HepG2 (cell line): Measurements from ENCODE around the gene CYB5R3. TPM values are rescaled to one million over a fixed set of nuclear protein-coding genes. Genes with fewer than 3 reads are reported as not detected.

Experiments used
- ASH2L ChIP-seq: fragments of 300-600, 200-600 bp; sonication (generic); IDR thresholded peaks from 2 replicates; pipeline ENCODE4 v1.7.0; 2017; ENCODE audit warnings: low read depth, mild to moderate bottlenecking, moderate library complexity, mixed read lengths, low read length; ENCODE audit not compliant: insufficient read length
- DPF2 ChIP-seq: sonication (generic); formaldehyde crosslinking; IDR thresholded peaks from 2 replicates; pipeline ENCODE4 v1.4.0; 2020; ENCODE audit warnings: mild to moderate bottlenecking, low read depth, missing genetic modification reagents, borderline replicate concordance
- FLYWCH1 ChIP-seq: sonication (generic); formaldehyde crosslinking; IDR thresholded peaks from 2 replicates; pipeline ENCODE4 v1.8.1; 2023; ENCODE audit warnings: mild to moderate bottlenecking, missing genetic modification reagents
- FOXK1 ChIP-seq: sonication (generic); formaldehyde crosslinking; IDR thresholded peaks from 2 replicates; pipeline ENCODE4 v1.4.0; 2020; ENCODE audit warnings: low read depth, missing genetic modification reagents, borderline replicate concordance
- GLI4 ChIP-seq: sonication (generic); formaldehyde crosslinking; IDR thresholded peaks from 2 replicates; pipeline ENCODE4 v1.5.1; 2020; ENCODE audit warnings: missing genetic modification reagents, mild to moderate bottlenecking, moderate library complexity, borderline replicate concordance
- HNRNPH1 ChIP-seq: fragments of 200-400 bp; formaldehyde crosslinking; optimal IDR thresholded peaks from 2 replicates; pipeline ENCODE3; 2017; ENCODE audit warnings: mild to moderate bottlenecking, low read depth, low read length
- HOXA9 ChIP-seq: sonication (generic); formaldehyde crosslinking; IDR thresholded peaks from 2 replicates; pipeline ENCODE4 v1.8.1; 2022; ENCODE audit warnings: missing genetic modification reagents, mild to moderate bottlenecking, moderate library complexity, borderline replicate concordance
- KLF12 ChIP-seq: sonication (generic); formaldehyde crosslinking; IDR thresholded peaks from 2 replicates; pipeline ENCODE4 v1.4.0; 2020; ENCODE audit warnings: missing genetic modification reagents, borderline replicate concordance
- MAF1 ChIP-seq: sonication (generic); formaldehyde crosslinking; IDR thresholded peaks from 2 replicates; pipeline ENCODE4 v1.5.0; 2020; ENCODE audit warnings: missing genetic modification reagents, borderline replicate concordance
- MYNN ChIP-seq: sonication (generic); formaldehyde crosslinking; IDR thresholded peaks from 2 replicates; pipeline ENCODE4 v1.4.0; 2020; ENCODE audit warnings: mild to moderate bottlenecking, low read depth, missing genetic modification reagents
- NCOR1 ChIP-seq: fragments of 200-600 bp; sonication (generic); IDR thresholded peaks from 2 replicates; pipeline ENCODE4 v1.7.0; 2017; ENCODE audit warnings: antibody characterized with exemption, low read length, borderline replicate concordance
- NFE2L2 ChIP-seq: fragments of 150-350 bp; IDR thresholded peaks from 2 replicates; pipeline ENCODE4 v1.6.1; 2014; ENCODE audit warnings: low read length
- PAWR ChIP-seq: sonication (generic); formaldehyde crosslinking; IDR thresholded peaks from 2 replicates; pipeline ENCODE4 v1.4.0; 2020; ENCODE audit warnings: missing genetic modification reagents, mild to moderate bottlenecking, borderline replicate concordance
- PITX1 ChIP-seq: sonication (generic); formaldehyde crosslinking; IDR thresholded peaks from 2 replicates; pipeline ENCODE4 v1.5.1; 2020; ENCODE audit warnings: mild to moderate bottlenecking, missing genetic modification reagents
- RELA ChIP-seq: sonication (generic); formaldehyde crosslinking; IDR thresholded peaks from 2 replicates; pipeline ENCODE4 v1.4.0; 2020; ENCODE audit warnings: missing genetic modification reagents
- SIN3A ChIP-seq: IDR thresholded peaks from 2 replicates; pipeline ENCODE4 v1.6.1; 2011; ENCODE audit warnings: low read depth, mild to moderate bottlenecking, control low read depth, low read length, borderline replicate concordance
- SIX4 ChIP-seq: sonication (generic); formaldehyde crosslinking; IDR thresholded peaks from 2 replicates; pipeline ENCODE4 v1.4.0; 2020; ENCODE audit warnings: missing genetic modification reagents
- THAP11 ChIP-seq: IDR thresholded peaks from 2 replicates; pipeline ENCODE4 v1.6.1; 2016; ENCODE audit warnings: missing biosample characterization, missing genetic modification reagents
- XRCC5 ChIP-seq: fragments of 200-400 bp; formaldehyde crosslinking; optimal IDR thresholded peaks from 2 replicates; pipeline ENCODE3; 2017; ENCODE audit warnings: mild to moderate bottlenecking, low read length
- ZNF180 ChIP-seq: sonication (generic); formaldehyde crosslinking; IDR thresholded peaks from 2 replicates; pipeline ENCODE4 v1.4.0; 2020; ENCODE audit warnings: low read depth, missing genetic modification reagents, borderline replicate concordance
- ZNF547 ChIP-seq: sonication (generic); formaldehyde crosslinking; IDR thresholded peaks from 2 replicates; pipeline ENCODE4 v1.5.1; 2020; ENCODE audit warnings: mild to moderate bottlenecking, missing genetic modification reagents
- ZNF589 ChIP-seq: sonication (generic); formaldehyde crosslinking; conservative IDR thresholded peaks from 2 replicates; pipeline ENCODE4 v1.8.0; 2022; ENCODE audit warnings: mild to moderate bottlenecking, moderate library complexity, missing genetic modification reagents
- ZNF674 ChIP-seq: sonication (generic); formaldehyde crosslinking; IDR thresholded peaks from 2 replicates; pipeline ENCODE4 v1.5.0; 2020; ENCODE audit warnings: low read depth, mild to moderate bottlenecking, missing genetic modification reagents
- ZNF773 ChIP-seq: sonication (generic); formaldehyde crosslinking; IDR thresholded peaks from 2 replicates; pipeline ENCODE4 v1.4.0; 2020; ENCODE audit warnings: missing genetic modification reagents, borderline replicate concordance
- ZSCAN12 ChIP-seq: sonication (generic); formaldehyde crosslinking; IDR thresholded peaks from 2 replicates; pipeline ENCODE4 v1.9.0; 2021; ENCODE audit warnings: mild to moderate bottlenecking, missing genetic modification reagents
- ZSCAN30 ChIP-seq: sonication (generic); formaldehyde crosslinking; IDR thresholded peaks from 2 replicates; pipeline ENCODE4 v1.5.0; 2020; ENCODE audit warnings: mild to moderate bottlenecking, missing genetic modification reagents
- polyA plus RNA-seq, 8 experiments: library from polyadenylated mRNA; depleted of rRNA in 3 of 8; stranded (reverse) in 7 of 8; unstranded in 1 of 8; fragments of >200 nt; fragmentation: Illumina TruSeq in 4 of 8; extraction: Trizol in 4 of 8; gene quantifications; 2 replicates each; pipeline versions ENCODE4 v1.2.1 to v1.2.3, GENCODE V29; 2011 to 2016; ENCODE audit warnings: low read depth in 4 of 8, missing spikeins in 1 of 8, mixed read lengths in 1 of 8; ENCODE audit not compliant: insufficient read depth in 1 of 8
- total RNA-seq, 5 experiments: library from RNA; depleted of rRNA; stranded (reverse); fragments of >200 nt; fragmentation: Illumina TruSeq; extraction: Trizol; gene quantifications; 2 replicates each; pipeline ENCODE4 v1.2.3, GENCODE V29; 2016; ENCODE audit warnings: low read depth in 1 of 5
- TF ChIP-seq, protein P1 (sequence below): sonication (generic); formaldehyde crosslinking; IDR thresholded peaks from 2 replicates; pipeline ENCODE4 v1.8.1; 2023; ENCODE audit warnings: mild to moderate bottlenecking, missing genetic modification reagents
- TF ChIP-seq, protein P2 (sequence below): sonication (generic); formaldehyde crosslinking; IDR thresholded peaks from 2 replicates; pipeline ENCODE4 v1.8.0; 2022; ENCODE audit warnings: missing genetic modification reagents, mild to moderate bottlenecking, inconsistent platforms, borderline replicate concordance

CYB5R3 gene
- total and polyA plus RNA-seq, 2 of the 13 experiments (the other 11 are each of a cell fraction or from before 2014, with no cell fraction given), result 32.4 to 305 TPM

GRCh38 chr22:42648368-42649245 lies 585 bp downstream of the CYB5R3 start (continued):
- TF ChIP-seq, protein P1, sequence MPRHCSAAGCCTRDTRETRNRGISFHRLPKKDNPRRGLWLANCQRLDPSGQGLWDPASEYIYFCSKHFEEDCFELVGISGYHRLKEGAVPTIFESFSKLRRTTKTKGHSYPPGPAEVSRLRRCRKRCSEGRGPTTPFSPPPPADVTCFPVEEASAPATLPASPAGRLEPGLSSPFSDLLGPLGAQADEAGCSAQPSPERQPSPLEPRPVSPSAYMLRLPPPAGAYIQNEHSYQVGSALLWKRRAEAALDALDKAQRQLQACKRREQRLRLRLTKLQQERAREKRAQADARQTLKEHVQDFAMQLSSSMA, result peak; percentile 71; the same call in 1 of the 2 replicates
- TF ChIP-seq ZNF589 (no peak), PAWR (CRISPR knock-in tag) (no peak), FOXK1 (CRISPR knock-in tag) (0 out of 2 replicates have a peak, but pooled peaks have one; percentile 14), DPF2 (CRISPR knock-in tag) (no peak), ZNF547 (peak; percentile 70), RELA (CRISPR knock-in tag) (peak; percentile 69; the same call in 1 of the 2 replicates), SIN3A (peak; percentile 89), ZNF180 (CRISPR knock-in tag) (no peak), GLI4 (no peak), SIX4 (peak; percentile 38; the same call in 1 of the 2 replicates), PITX1 (CRISPR knock-in tag) (0 out of 2 replicates have a peak, but pooled peaks have one; percentile 61), MAF1 (CRISPR knock-in tag) (no peak), ASH2L (peak; percentile 30), XRCC5 (peak; percentile 28), ZSCAN30 (CRISPR knock-in tag) (no peak), HNRNPH1 (peak; percentile 11), ZNF674 (CRISPR knock-in tag) (no peak), MYNN (CRISPR knock-in tag) (no peak), HOXA9 (CRISPR knock-in tag) (no peak), THAP11 (CRISPR knock-in tag) (peak; percentile 62; the same call in 1 of the 2 replicates), KLF12 (CRISPR knock-in tag) (peak; percentile 65; the same call in 1 of the 2 replicates), ZSCAN12 (CRISPR knock-in tag) (no peak), FLYWCH1 (CRISPR knock-in tag) (no peak), NFE2L2 (no peak), NCOR1 (peak; percentile 55; the same call in 1 of the 2 replicates), ZNF773 (CRISPR knock-in tag) (0 out of 2 replicates have a peak, but pooled peaks have one; percentile 30)
- TF ChIP-seq, protein P2, sequence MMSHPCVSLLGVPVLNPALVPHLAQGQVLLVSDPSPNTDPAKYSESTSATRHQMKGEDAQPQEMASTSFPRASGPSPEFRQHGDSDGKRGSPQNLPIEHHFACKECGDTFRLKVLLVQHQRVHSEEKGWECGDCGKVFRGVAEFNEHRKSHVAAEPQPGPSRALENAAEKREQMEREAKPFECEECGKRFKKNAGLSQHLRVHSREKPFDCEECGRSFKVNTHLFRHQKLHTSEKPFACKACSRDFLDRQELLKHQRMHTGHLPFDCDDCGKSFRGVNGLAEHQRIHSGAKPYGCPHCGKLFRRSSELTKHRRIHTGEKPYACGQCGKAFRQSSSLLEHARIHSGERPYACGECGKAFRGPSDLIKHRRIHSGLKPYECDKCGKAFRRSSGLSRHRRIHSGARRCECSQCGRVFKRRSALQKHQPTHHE (CRISPR knock-in tag), result peak; percentile 81; the same call in 1 of the 2 replicates
